GM12878 (cell line): ENCODE measurements around the gene DGKI. TPM values are rescaled to one million over a fixed set of nuclear protein-coding genes. Genes with fewer than 3 reads are reported as not detected.

Experiments
- ATAC-seq: fragments of 200-7000 bp; cut with Tn5 transposase; 3 replicates; pipeline ENCODE4 v1.9.1; 2020; ENCODE audit warnings: mild to moderate bottlenecking, moderate library complexity
- BruUV-seq: library from RNA; stranded (reverse); fragments of 400-500 nt; replicated peaks from 2 replicates; lab custom pipeline; 2021; lab: Mats Ljungman, UMichigan
- CTCF ChIA-PET: fragments of 300-600 bp; sonication (Branson Sonifier 250); formaldehyde crosslinking; extraction: SDS; loops from one replicate; lab custom pipeline; 2021; ENCODE audit warnings: inconsistent platforms; lab: Yijun Ruan, JAX
- POLR2A ChIA-PET: fragments of 350-600 bp; formaldehyde crosslinking; extraction: SDS; loops from one replicate; lab custom pipeline; 2021; ENCODE audit warnings: inconsistent platforms; lab: Charles Lee
- RAD21 ChIA-PET: fragments of 300-600 bp; sonication (Branson Sonifier 250); formaldehyde crosslinking; loops from one replicate; lab custom pipeline; 2023; ENCODE audit warnings: antibody characterized with exemption; ENCODE audit not compliant: unreplicated experiment; lab: Charles Lee
- SMC1A ChIA-PET: fragments of 300-600 bp; sonication (Branson Sonifier 250); formaldehyde crosslinking; loops from one replicate; lab custom pipeline; 2023; ENCODE audit not compliant: unreplicated experiment, uncharacterized antibody; lab: Charles Lee
- DNase-seq: peaks from one replicate; pipeline ENCODE4 v3.0.0-alpha.2; 2011; ENCODE audit warnings: low read depth, low spot score
- FAIRE-seq: peaks from 3 replicates; lab custom pipeline; 2011; peaks lifted over from hg19 to GRCh38; lab: Jason Lieb, UNC
- H2AFZ ChIP-seq: 2 replicates; pipeline ENCODE4 v1.6.0; 2011; ENCODE audit warnings: low read depth, low read length, control low read depth; ENCODE audit not compliant: control insufficient read depth
- H3K27ac ChIP-seq: 2 replicates; pipeline ENCODE4 v1.5.1; 2011; ENCODE audit warnings: control low read depth; ENCODE audit not compliant: control insufficient read depth, insufficient read depth
- H3K27me3 ChIP-seq, 2 experiments: replicated peaks in 1 of 2; 2 replicates each; pipeline versions ENCODE4 v1.6.0 to v1.6.1; 2011; ENCODE audit warnings: low read length in 1 of 2; ENCODE audit not compliant: control insufficient read depth in 2 of 2, insufficient read depth in 2 of 2
- H3K36me3 ChIP-seq, 2 experiments: 2 replicates each; pipeline ENCODE4 v1.5.1; 2011; ENCODE audit warnings: low read length in 1 of 2; ENCODE audit not compliant: control insufficient read depth in 2 of 2, insufficient read depth in 2 of 2
- H3K4me1 ChIP-seq: 2 replicates; pipeline ENCODE4 v1.6.1; 2011; ENCODE audit warnings: mild to moderate bottlenecking, low read length, moderate library complexity, mixed read lengths; ENCODE audit not compliant: control insufficient read depth, insufficient read depth
- H3K4me2 ChIP-seq: 2 replicates; pipeline ENCODE4 v1.6.0; 2011; ENCODE audit warnings: control low read depth; ENCODE audit not compliant: control insufficient read depth, insufficient read depth
- H3K4me3 ChIP-seq: fragments of 200-600 bp; sonication (generic); 2 replicates; pipeline ENCODE4 v1.5.1; 2016
- H3K79me2 ChIP-seq: 2 replicates; pipeline ENCODE4 v1.6.0; 2011; ENCODE audit warnings: low read length; ENCODE audit not compliant: control insufficient read depth, insufficient read depth
- H3K9ac ChIP-seq: 2 replicates; pipeline ENCODE4 v1.8.0; 2011; ENCODE audit warnings: low read length, control low read depth, mixed read lengths; ENCODE audit not compliant: control insufficient read depth, insufficient read depth
- H3K9me3 ChIP-seq: replicated peaks from 3 replicates; pipeline ENCODE4 v1.5.1; 2011; ENCODE audit warnings: mild to moderate bottlenecking, low read length; ENCODE audit not compliant: control insufficient read depth, insufficient read depth
- H4K20me1 ChIP-seq: 2 replicates; pipeline ENCODE4 v1.6.0; 2011; ENCODE audit not compliant: control insufficient read depth, insufficient read depth
- BMI1 ChIP-seq: fragments of 450-650 bp; IDR thresholded peaks from 2 replicates; pipeline ENCODE4 v1.6.1; 2016; ENCODE audit warnings: mild to moderate bottlenecking, moderate library complexity, borderline replicate concordance
- GATAD2B ChIP-seq: fragments of 450-650 bp; conservative IDR thresholded peaks from 2 replicates; pipeline ENCODE4 v1.6.1; 2017; ENCODE audit warnings: low read depth, mild to moderate bottlenecking, moderate library complexity
- HDGF ChIP-seq: fragments of 450-650 bp; IDR thresholded peaks from 2 replicates; pipeline ENCODE4 v1.6.1; 2016; ENCODE audit warnings: antibody characterized with exemption
- NFIC ChIP-seq: IDR thresholded peaks from 2 replicates; pipeline ENCODE4 v1.6.1; 2012; ENCODE audit warnings: low read depth, mild to moderate bottlenecking, inconsistent platforms, low read length, moderate library complexity
- RFX5 ChIP-seq: IDR thresholded peaks from 2 replicates; pipeline ENCODE4 v1.6.1; 2011; ENCODE audit warnings: low read depth, low read length, improper control_type of control experiment
- RUNX3 ChIP-seq: IDR thresholded peaks from 2 replicates; pipeline ENCODE4 v1.6.1; 2012; ENCODE audit warnings: low read length, inconsistent platforms
- ZBTB11 ChIP-seq: fragments of 450-650 bp; formaldehyde crosslinking; IDR thresholded peaks from 2 replicates; pipeline ENCODE4 v1.5.0; 2022; ENCODE audit warnings: mild to moderate bottlenecking, missing genetic modification characterization
- ZNF274 ChIP-seq: IDR thresholded peaks from one replicate; pipeline ENCODE4 v1.8.0; 2011; ENCODE audit not compliant: insufficient read length, insufficient read depth
- WGBS: methylation state at CpG from one replicate; pipeline ENCODE4 v1.1.6; 2016; ENCODE audit warnings: low lambda C conversion rate; ENCODE audit not compliant: insufficient replicate concordance, insufficient coverage; ENCODE audit errors: missing lambda C conversion rate; 5-methylcytosine and 5-hydroxymethylcytosine counted together
- in situ Hi-C: fragments of 300-500 bp; cut with MboI; formaldehyde crosslinking; loops from 9 replicates; pipeline ENCODE4 v1.14.3; 2018; ENCODE audit warnings: mixed read lengths
- intact Hi-C: fragments of 100-400 bp; cut with micrococcal nuclease; formaldehyde crosslinking; loops from one replicate; pipeline ENCODE4 v1.14.2; 2022; ENCODE audit not compliant: unreplicated experiment
- polyA plus RNA-seq, 11 experiments: library from polyadenylated mRNA; depleted of rRNA in 4 of 11; unstranded in 6 of 11; stranded (reverse) in 5 of 11; fragments of >200 nt; fragmentation: Nextera tagmentation in 4 of 11; fragmentation: Illumina TruSeq in 1 of 11; extraction: Ambion mirVana in 4 of 11; extraction: Trizol in 1 of 11; gene quantifications; 1 replicate in 1 of 11; 2 replicates in 10 of 11; pipeline versions ENCODE4 v1.2.1 to v1.2.3, GENCODE V29; 2011 to 2016; ENCODE audit warnings: inconsistent platforms in 2 of 11, missing spikeins in 2 of 11, low read depth in 1 of 11
- total RNA-seq, 4 experiments: library from RNA; depleted of rRNA in 3 of 4; stranded (reverse); fragments of >200 nt in 3 of 4; fragmentation: Illumina TruSeq in 1 of 4; extraction: Trizol in 1 of 4; gene quantifications; 2 replicates each; pipeline versions ENCODE4 v1.2.1 to v1.2.3, GENCODE V29; 2013 to 2021

Gene DGKI
- total and polyA plus RNA-seq, 10 of the 15 experiments (the other 5 are each of a cell fraction or from before 2014, with no cell fraction given) = 10.4 to 37.1 (median 22.1) TPM

GRCh38 chr7:137354396-137354795, 492.4 kb downstream of the DGKI start:
- RAD21 ChIA-PET = no interaction called here
- Histone ChIP-seq H3K4me2 (no peak overlapping the region), H3K79me2 (no peaks in the 10 kb centered on the region), H2AFZ (no peak overlapping the region), H3K4me1 (no peaks in the 10 kb centered on the region), H3K9me3 (no peaks in the 10 kb centered on the region), H3K27me3 (no peaks in the 10 kb centered on the region), H3K4me3 (no peak overlapping the region), H4K20me1 (no peaks in the 10 kb centered on the region), H3K36me3 (no peaks in the 10 kb centered on the region), H3K27ac (no peak overlapping the region), H3K9ac (no peak overlapping the region)
- WGBS = 17% methylated on average over 5 of the region's 5 CpGs
- ATAC-seq = no peak
- no peak for TF ChIP-seq BMI1
- TF ChIP-seq ZBTB11 = no peak
- TF ChIP-seq RFX5 = no peak
- no peak for TF ChIP-seq GATAD2B
- no peak for TF ChIP-seq ZNF274
- no peak for TF ChIP-seq HDGF
- TF ChIP-seq RUNX3 = no peak
- TF ChIP-seq NFIC = no peak
- POLR2A ChIA-PET = no interaction called here
- no TSS peak for BruUV-seq
- CTCF ChIA-PET = interaction anchor here (0.8 kb wide), 1 partner anchor 96 kb away, joined by 3 read pairs; no protein-coding TSS in a partner anchor
- in situ Hi-C loops (no loop called here), intact Hi-C loops (no loop called here)
- no peak for DNase-seq
- FAIRE-seq = no peak
- SMC1A ChIA-PET = no interaction called here
